PC-9 (cell line): ENCODE measurements around the gene NGEF.

Experiments
- EZH2 ChIP-seq: fragments of 200-600 bp; sonication (generic); IDR thresholded peaks from 2 replicates; pipeline ENCODE4 v1.8.0; 2017; ENCODE audit warnings: antibody characterized with exemption, low read depth
- TF ChIP-seq, protein P1 (sequence below): fragments of 200-600 bp; sonication (generic); conservative IDR thresholded peaks from 2 replicates; pipeline ENCODE4 v1.6.1; 2017; ENCODE audit warnings: mixed run types, antibody characterized with exemption, mild to moderate bottlenecking, moderate library complexity

DNA sequence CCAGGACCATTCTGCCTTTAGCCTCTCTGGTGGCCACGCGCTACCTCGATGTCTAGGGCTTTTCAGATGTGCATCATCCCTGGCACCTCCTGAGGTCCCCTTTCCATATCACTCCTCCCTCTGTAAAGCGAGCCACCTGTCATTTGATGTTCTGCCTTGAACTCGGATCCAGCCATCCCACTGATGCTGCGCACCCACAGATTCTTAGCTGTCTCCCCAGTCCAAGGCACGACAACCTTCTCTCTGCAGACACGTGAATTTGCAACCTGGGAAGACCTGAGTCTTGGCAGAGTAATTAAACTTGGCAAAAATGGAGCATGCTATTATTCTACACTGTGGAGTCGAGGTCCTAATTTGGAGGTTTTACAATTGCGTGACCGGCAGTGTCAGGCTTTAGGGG is 61.9 kb downstream of the NGEF start:
- TF ChIP-seq, protein P1, sequence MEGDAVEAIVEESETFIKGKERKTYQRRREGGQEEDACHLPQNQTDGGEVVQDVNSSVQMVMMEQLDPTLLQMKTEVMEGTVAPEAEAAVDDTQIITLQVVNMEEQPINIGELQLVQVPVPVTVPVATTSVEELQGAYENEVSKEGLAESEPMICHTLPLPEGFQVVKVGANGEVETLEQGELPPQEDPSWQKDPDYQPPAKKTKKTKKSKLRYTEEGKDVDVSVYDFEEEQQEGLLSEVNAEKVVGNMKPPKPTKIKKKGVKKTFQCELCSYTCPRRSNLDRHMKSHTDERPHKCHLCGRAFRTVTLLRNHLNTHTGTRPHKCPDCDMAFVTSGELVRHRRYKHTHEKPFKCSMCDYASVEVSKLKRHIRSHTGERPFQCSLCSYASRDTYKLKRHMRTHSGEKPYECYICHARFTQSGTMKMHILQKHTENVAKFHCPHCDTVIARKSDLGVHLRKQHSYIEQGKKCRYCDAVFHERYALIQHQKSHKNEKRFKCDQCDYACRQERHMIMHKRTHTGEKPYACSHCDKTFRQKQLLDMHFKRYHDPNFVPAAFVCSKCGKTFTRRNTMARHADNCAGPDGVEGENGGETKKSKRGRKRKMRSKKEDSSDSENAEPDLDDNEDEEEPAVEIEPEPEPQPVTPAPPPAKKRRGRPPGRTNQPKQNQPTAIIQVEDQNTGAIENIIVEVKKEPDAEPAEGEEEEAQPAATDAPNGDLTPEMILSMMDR = no peak
- no peak for TF ChIP-seq EZH2
